K562 treated with DMSO at 1 percent for 4 hours (cell line): ENCODE measurements around the gene KCNMB4. TPM values are rescaled to one million over a fixed set of nuclear protein-coding genes. Genes with fewer than 3 reads are reported as not detected.

Experiments used
- total RNA-seq: library from RNA; unstranded; fragments of 300-600 nt; gene quantifications from 2 replicates; pipeline ENCODE4 v1.2.3, GENCODE V29; 2022; ENCODE audit not compliant: insufficient read depth

KCNMB4 gene
- total RNA-seq = not detected in 2 replicates

GRCh38 chr12:70365648-70366518 is at the start of gene KCNMB4:
TSS of gene KCNMB4 (plus strand) at chr12:70366290. CDS start at chr12:70366735, 445 bp downstream.

Other genes with a start within 250 kb of the KCNMB4 start
- 19.1 and 28.8 TPM in 2 replicates for gene CNOT2, start 122.9 kb upstream of the KCNMB4 start, total RNA-seq